HL-60 (cell line): ENCODE measurements around the gene ATAD1.

ENCODE experiments used
- DNase-seq, 2 experiments: peaks; one replicate each; pipeline ENCODE4 v3.0.0-alpha.2; 2010 to 2020; ENCODE audit warnings: low read depth in 1 of 2, low spot score in 1 of 2
- H3K27ac ChIP-seq: fragments of 250-450 bp; sonication (Bioruptor Pico); replicated peaks from 2 replicates; pipeline ENCODE4 v1.5.1; 2020; ENCODE audit warnings: mild to moderate bottlenecking, moderate library complexity
- H3K27me3 ChIP-seq: fragments of 250-450 bp; sonication (Bioruptor Pico); 2 replicates; pipeline ENCODE4 v1.5.1; 2021; ENCODE audit warnings: mild to moderate bottlenecking, moderate library complexity; ENCODE audit not compliant: insufficient read depth, poor library complexity, severe bottlenecking
- H3K4me3 ChIP-seq: replicated peaks from 2 replicates; pipeline ENCODE4 v1.5.1; 2011; ENCODE audit warnings: mild to moderate bottlenecking, control low read depth, low read length; ENCODE audit not compliant: insufficient read depth
- GABPA ChIP-seq: IDR thresholded peaks from 2 replicates; pipeline ENCODE4 v1.6.1; 2012; ENCODE audit warnings: low read depth
- POLR2AphosphoS5 ChIP-seq: IDR thresholded peaks from 2 replicates; pipeline ENCODE4 v1.6.1; 2012; ENCODE audit warnings: low read depth
- SPI1 ChIP-seq: IDR thresholded peaks from 2 replicates; pipeline ENCODE4 v1.6.1; 2012; ENCODE audit warnings: low read depth, mild to moderate bottlenecking, borderline replicate concordance
- TF ChIP-seq, protein P1 (sequence below): IDR thresholded peaks from one replicate; pipeline ENCODE4 v1.5.1; 2011; ENCODE audit warnings: low read length, control low read depth, inconsistent platforms; ENCODE audit not compliant: insufficient read depth
- TF ChIP-seq, protein P2 (sequence below): IDR thresholded peaks from 2 replicates; pipeline ENCODE4 v1.6.1; 2012; ENCODE audit warnings: low read depth; ENCODE audit not compliant: insufficient replicate concordance

The ATAD1 gene

DNA sequence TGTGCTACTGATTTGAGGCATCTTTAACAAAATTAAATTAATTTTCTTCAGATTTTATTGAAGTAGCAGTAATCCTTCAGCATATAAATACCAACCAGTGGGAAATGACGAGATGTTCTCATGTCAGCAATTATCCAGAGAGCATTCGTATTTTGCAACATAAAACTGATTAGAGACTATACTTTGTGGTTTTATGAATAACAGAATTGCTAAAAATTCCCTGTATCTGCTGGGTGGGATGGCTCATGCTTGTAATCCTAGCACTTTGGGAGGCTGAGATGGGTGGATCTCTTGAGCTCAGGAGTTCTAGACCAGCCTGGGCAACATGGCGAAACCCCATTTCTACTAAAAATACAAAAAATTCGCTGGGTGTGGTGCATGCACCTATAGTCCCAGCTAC is 56.9 kb downstream of the ATAD1 start:
- no peak for DNase-seq
- Histone ChIP-seq H3K27me3 (no peaks in the 10 kb centered on the region), H3K4me3 (no peak overlapping the region), H3K27ac (peak overlapping the region; percentile 45)
- TF ChIP-seq GABPA (no peak), POLR2AphosphoS5 (no peak), SPI1 (no peak)
- TF ChIP-seq, protein P1, sequence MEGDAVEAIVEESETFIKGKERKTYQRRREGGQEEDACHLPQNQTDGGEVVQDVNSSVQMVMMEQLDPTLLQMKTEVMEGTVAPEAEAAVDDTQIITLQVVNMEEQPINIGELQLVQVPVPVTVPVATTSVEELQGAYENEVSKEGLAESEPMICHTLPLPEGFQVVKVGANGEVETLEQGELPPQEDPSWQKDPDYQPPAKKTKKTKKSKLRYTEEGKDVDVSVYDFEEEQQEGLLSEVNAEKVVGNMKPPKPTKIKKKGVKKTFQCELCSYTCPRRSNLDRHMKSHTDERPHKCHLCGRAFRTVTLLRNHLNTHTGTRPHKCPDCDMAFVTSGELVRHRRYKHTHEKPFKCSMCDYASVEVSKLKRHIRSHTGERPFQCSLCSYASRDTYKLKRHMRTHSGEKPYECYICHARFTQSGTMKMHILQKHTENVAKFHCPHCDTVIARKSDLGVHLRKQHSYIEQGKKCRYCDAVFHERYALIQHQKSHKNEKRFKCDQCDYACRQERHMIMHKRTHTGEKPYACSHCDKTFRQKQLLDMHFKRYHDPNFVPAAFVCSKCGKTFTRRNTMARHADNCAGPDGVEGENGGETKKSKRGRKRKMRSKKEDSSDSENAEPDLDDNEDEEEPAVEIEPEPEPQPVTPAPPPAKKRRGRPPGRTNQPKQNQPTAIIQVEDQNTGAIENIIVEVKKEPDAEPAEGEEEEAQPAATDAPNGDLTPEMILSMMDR = no peak
- TF ChIP-seq, protein P2, sequence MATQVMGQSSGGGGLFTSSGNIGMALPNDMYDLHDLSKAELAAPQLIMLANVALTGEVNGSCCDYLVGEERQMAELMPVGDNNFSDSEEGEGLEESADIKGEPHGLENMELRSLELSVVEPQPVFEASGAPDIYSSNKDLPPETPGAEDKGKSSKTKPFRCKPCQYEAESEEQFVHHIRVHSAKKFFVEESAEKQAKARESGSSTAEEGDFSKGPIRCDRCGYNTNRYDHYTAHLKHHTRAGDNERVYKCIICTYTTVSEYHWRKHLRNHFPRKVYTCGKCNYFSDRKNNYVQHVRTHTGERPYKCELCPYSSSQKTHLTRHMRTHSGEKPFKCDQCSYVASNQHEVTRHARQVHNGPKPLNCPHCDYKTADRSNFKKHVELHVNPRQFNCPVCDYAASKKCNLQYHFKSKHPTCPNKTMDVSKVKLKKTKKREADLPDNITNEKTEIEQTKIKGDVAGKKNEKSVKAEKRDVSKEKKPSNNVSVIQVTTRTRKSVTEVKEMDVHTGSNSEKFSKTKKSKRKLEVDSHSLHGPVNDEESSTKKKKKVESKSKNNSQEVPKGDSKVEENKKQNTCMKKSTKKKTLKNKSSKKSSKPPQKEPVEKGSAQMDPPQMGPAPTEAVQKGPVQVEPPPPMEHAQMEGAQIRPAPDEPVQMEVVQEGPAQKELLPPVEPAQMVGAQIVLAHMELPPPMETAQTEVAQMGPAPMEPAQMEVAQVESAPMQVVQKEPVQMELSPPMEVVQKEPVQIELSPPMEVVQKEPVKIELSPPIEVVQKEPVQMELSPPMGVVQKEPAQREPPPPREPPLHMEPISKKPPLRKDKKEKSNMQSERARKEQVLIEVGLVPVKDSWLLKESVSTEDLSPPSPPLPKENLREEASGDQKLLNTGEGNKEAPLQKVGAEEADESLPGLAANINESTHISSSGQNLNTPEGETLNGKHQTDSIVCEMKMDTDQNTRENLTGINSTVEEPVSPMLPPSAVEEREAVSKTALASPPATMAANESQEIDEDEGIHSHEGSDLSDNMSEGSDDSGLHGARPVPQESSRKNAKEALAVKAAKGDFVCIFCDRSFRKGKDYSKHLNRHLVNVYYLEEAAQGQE = no peak

DNA sequence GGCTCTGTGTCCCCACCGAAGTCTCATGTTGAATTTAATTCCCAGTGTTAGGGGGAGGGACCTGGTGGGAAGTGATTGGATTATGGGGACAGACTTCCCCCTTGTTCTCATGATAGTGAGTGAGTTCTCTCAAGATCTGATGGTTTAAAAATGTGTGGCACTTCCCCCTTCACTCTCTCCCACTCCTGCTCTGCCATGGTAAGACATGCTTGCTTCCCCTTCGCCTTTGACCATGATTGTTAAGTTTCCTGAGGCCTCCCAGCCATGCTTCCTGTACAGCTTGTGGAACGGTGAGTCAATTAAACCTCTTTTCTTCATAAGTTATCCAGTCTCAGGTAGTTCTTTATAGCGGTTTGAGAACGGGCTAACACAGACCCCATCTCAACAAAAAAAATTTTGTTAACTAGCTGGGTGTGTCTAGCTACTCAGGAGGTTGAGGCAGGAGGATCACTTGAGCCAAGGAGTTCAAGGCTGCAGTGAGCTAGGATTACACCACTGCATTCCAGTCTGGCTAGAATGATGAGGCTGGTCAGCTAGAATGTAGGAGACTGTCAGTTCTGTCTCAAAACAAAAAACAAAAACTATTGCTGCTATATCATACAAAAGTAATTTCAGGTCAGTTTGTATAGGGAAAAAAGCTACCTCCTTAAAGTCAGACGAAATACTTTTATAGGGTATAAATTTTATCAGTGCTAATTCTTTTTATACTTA is 57.7 kb downstream of the ATAD1 start:
- DNase-seq = peak; percentile 63 to 83
- TF ChIP-seq SPI1 = peak; percentile 84; the same call in 1 of the 2 replicates
- TF ChIP-seq, protein P2 = no peak
- Histone ChIP-seq H3K27ac (peak overlapping the region; percentile 45), H3K27me3 (no peaks in the 10 kb centered on the region), H3K4me3 (no peak overlapping the region)

DNA sequence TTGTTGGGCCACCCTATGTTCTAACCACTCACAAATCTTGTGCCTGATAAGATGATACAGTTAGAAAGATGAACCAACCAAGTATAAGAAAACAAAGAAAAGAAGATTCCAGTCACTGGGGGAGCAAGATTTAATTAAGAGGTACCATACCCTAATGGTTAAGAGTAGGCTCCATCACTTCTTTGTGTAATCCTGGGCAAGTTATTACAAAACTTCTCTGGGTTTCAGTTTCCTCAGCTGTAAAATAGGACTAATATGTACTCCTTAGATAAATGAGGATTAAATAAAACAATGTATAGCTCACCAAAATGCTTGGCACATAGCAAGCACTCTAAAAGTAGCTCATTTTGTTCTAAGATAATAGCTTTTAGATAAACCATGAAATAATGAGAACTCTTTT is 58.5 kb downstream of the ATAD1 start:
- H3K27ac ChIP-seq = no peak overlapping the region
- DNase-seq = no peak
- H3K27me3 ChIP-seq = no peaks in the 10 kb centered on the region
- TF ChIP-seq, protein P1 = no peak
- no peak for TF ChIP-seq SPI1
- TF ChIP-seq, protein P2 = no peak
- TF ChIP-seq GABPA = no peak
- TF ChIP-seq POLR2AphosphoS5 = no peak
- no peak overlapping the region for H3K4me3 ChIP-seq
